NCI-H1092 (cell line): ENCODE results near the gene NPHP1.
"Not testable (repeated sequence)": the region's sequence is repeated elsewhere in the genome, so short reads cannot be mapped to it uniquely, and the experiment has no call there.

ENCODE experiments used
- DNase-seq: peaks from one replicate; lab custom pipeline; 2025; lab: John Stamatoyannopoulos, UW

Gene NPHP1

GRCh38 chr2:110126906-110127305, 77.9 kb downstream of the NPHP1 start:
- DNase-seq, result no peak

DNA sequence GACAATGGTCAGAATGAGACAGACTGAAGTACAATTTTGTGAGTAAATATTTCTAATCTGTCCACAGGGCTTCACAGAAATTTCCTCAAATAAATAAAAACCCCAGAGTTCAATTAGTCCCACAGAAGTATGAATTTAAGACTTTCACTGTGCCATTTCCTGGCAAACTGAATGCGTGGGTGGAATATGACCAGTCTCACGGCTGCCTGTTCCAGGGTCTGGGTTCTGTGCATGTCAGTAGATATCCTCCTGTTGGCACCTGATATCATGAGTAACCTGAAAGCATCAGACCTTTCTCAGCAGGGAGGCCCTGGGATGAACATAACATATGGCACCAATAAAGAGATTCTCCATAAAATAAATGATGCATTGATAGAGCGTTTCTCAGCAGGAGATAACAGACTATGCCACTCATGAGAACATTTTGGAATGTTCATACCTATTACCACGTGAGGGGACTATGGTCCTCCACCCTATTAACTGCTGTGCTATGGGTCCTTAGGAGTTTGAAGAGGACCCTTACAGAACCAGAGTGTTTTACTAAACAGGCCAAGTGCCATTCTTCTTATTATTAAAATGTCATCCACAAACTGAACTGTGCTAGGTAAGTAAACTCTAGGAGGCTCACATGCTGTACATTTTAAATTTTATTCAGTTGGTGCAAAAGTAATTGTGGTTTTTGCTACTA, 78.6 kb downstream of the NPHP1 start:
- DNase-seq, result no peak

DNA sequence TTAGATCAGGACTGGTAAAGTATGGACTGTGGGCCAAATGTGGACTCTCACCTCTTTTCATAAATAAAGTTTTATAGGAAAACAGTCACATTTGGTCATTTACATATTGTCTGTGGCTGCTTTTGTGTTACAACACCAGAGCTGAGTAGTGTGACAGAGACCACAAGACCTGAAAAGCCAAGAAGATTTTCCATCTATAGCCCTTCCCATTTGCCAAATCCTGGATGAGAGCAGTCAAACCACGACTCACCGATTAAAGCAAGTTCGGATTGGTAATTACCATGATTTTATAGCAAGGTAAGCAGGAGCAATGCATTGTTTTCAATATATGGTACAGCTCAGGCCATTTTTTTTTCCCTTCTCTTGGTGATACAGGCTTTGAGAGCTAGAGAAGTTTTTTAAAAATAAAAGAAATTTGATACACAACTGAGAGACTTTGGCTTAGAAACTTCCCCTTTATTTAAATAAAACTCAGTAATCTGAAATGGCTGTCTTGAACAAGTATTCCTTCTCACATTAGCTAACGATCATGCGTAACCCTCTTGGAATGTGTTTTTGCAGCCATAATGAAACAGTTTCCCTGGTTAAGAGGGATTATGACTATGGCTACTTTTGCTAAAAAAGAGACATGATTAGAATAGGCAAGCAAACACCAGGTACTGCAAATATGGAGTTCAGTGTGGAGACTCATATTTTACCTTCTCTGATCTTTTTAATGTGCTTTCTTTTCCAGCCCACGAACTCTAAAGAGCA, 79.7 kb downstream of the NPHP1 start:
- no peak for DNase-seq

- DNase-seq, result no peak
These were observed 80.6 kb downstream of the NPHP1 start for GRCh38 chr2:110124038-110124825.

GRCh38 chr2:110121592-110121991, 83.2 kb downstream of the NPHP1 start:
- no peak for DNase-seq

DNA sequence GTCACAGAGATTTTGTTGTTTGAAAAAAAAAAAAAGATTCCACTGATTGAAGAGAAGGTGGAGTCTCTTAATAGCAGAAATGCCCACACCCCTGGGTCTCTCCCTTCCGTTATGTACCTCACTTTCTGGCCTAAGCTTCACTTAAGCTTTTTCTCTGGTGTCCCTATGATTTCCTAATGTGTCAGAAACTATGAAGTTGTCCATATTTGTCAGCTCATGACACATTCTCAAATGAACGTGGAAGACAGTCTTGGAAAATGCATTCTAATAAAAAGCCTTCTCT, 83.8 kb downstream of the NPHP1 start:
- no peak for DNase-seq

- DNase-seq, result no peak
These were observed 84.4 kb downstream of the NPHP1 start for GRCh38 chr2:110120171-110121051.

DNA sequence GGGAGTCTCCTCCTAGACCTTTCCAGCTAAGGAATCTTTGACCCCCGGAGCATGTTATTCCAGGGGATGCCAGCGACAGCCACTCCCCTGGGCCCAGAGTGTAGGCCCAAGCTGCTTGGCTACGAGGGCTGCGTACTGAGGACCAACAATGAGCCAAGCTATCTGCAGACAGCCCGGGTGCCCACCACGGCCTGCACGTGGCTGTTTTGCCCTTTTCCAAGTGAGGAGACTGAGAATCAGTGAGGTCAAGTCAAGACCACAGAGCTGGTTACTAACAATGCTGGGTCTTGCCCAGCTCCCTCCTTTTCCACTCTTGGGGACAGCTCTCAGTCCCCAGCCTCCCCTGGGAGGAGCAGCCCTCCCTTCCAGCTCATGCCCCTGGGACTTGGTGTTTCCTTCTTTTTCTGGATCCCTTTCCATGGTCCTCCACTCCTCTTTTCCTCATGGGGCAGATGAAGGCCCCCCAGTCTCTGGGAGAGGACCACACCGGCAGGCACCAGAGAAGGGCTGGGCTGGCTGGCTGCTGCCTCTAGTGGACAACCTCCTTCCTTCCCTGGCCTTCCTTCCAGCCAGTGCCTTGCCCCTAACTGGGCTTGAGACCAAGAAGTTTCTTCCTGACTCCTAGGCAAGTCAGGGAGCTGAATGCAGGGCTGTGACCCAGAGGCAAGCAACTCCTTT, 88.6 kb downstream of the NPHP1 start:
- no peak for DNase-seq

DNA sequence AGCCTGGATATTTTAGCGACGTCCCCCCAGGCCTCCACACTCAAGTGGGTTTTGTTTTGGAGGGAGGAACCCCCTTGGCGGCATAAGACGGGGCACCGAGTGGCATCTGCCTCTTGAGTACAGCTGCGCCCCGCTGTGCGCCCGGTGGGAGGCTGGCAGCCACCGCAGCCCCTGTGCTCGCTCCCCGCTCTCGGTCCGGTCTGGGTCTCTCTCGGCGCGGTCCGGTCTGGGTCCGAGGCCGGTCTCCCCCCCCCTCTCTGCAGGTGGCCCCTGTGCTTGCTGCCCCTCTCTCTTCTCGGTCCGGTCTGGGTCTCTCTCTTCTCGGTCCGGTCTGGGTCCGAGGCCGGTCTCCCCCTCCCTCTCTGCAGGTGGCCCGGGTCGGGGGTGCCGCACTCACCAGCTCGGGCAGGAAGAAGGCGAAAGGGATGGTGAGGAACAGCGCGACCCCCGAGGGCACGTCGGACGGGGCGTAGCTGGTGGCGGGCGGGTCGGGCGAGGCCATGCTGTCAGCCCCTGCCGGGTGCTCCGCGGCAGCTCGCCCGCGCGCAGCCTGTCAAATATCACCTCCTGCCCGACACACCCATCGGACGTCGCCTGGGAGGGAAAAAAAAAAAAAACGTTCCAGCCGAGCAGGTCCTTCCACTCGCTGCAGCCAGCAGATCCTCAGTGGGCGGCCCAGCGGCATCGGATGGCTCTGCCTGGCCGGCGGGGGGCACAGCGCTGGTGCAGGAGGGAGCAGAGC, 89.4 kb downstream of the NPHP1 start, which contains the start of gene MALL:
TSS of gene MALL (minus strand) at position 532 of the 742 bp plus-strand sequence. CDS start at position 502, 30 bp downstream.
- DNase-seq, result no peak

GRCh38 chr2:110114831-110115255, 90.0 kb downstream of the NPHP1 start:
- no peak for DNase-seq

- DNase-seq, result no peak
These were observed 90.7 kb downstream of the NPHP1 start for GRCh38 chr2:110113961-110114591.

GRCh38 chr2:110108291-110108690, 96.5 kb downstream of the NPHP1 start:
- not testable (repeated sequence) for DNase-seq

GRCh38 chr2:110107092-110108079, 97.4 kb downstream of the NPHP1 start:
- DNase-seq, result no peak

- no peak for DNase-seq
These were observed 98.2 kb downstream of the NPHP1 start for GRCh38 chr2:110106642-110107041.

- no peak for DNase-seq
These were observed 99.0 kb downstream of the NPHP1 start for GRCh38 chr2:110105608-110106467.

GRCh38 chr2:110105183-110105582, 99.6 kb downstream of the NPHP1 start:
- no peak for DNase-seq

DNA sequence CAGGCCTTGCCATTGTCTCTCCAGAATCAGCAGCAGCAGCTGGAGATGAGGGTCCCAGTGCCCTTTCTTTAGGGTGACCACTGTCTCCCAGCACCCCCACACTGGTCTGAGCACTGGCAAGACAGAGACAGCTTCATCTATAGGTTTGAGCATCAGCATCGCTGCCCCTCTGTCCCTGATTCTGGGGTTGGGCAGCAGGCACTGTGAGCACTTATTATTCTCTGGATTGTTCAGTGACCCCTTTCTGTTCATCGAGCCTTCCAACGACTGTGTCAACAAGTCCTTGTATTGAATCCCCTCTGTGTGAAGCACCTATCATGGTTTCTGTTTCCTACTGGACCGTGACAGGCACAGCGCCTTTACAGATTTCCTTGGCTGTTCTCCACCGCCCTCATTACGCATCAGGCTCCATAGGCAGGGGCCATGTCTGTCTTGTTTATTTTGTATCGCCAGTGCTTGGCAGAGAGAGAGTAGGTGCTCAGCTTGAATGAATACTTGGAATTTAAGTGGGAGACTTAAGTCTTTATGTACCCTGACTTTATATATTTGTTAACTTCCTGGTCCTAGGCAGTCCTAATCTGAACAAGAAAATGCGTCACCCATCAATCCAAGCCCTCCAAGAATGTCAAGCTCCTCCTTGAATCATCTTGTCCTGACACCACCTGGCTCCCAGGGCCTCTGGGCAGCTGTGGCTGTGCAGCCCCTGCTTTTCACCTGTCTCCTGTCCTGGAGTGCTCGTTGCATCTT, 100.6 kb downstream of the NPHP1 start:
- DNase-seq, result peak; percentile 84
